Stimulated activated naive CD4-positive, alpha-beta T cell treated with Interleukin-2 at 50 U/mL for 16 hours (primary cell): Measurements from ENCODE around the gene NDRG2.

Experiments used
- DNase-seq: peaks from one replicate; lab custom pipeline; 2025; lab: John Stamatoyannopoulos, UW

The NDRG2 gene

GRCh38 chr14:21024585-21025370, at the start of gene NDRG2:
TSS of gene NDRG2 (minus strand) at chr14:21025061. CDS start at chr14:21023315, 1,746 bp downstream.
- peak; percentile 68 for DNase-seq

DNA sequence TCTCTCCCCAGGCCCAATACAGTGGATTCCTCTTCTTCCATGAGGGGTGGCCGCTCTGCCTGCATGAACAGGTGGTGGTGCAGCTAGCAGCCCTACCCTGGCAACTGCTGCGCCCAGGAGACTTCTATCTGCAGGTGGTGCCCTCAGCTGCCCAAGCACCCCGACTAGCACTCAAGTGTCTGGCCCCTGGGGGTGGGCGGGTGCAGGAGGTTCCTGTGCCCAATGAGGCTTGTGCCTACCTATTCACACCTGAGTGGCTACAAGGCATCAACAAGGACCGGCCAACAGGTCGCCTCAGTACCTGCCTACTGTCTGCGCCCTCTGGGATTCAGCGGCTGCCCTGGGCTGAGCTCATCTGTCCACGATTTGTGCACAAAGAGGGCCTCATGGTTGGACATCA, 49.1 kb upstream of the NDRG2 start:
- no peak for DNase-seq

DNA sequence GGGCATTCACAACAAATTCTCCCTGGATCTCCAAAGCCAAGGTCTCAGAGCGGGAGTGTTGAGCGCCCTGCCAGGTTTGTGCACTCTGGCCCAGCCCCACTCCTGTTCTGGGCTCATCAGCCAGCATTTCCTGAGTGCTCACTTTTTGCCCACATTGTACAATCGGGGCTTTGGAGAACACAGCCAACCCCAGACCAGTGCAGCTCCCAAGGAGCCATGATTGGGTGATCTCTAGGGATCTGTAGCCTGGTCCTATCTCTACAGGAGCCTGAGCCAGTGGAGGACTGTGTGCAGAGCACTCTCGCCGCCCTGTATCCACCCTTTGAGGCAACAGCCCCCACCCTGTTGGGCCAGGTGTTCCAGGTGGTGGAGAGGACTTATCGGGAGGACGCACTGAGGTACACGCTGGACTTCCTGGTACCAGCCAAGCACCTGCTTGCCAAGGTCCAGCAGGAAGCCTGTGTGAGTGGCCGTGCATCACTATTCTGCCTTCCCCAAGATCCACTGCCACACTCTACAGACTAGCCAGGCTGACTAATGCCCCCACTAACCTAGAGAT, 48.0 kb upstream of the NDRG2 start:
- DNase-seq = no peak

DNA sequence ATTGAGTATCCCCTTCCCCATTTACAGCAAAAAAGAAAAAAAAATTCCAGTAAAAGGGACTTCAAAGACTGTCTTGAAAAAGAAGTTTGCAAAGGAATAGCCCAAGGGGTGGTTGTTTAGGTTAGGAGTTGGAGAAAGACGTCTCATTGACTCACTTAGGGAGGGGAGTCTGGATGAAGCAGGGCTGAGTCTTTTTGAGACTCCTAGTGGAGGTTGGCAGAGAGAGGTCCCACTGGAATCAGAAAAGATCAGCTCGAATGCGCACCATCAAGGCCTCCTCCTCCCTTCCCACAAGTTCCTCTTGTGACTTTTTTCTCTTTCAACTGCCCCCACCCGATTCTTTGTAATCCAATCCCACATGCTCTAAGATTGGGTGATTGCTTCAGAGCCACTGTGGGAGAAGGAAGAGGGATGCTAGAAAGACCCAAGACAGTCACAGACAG, 47.2 kb upstream of the NDRG2 start:
- no peak for DNase-seq

GRCh38 chr14:21071225-21072030, 46.6 kb upstream of the NDRG2 start:
- DNase-seq = peak; percentile 59

- no peak for DNase-seq
Measured at GRCh38 chr14:21070610-21071224, 45.9 kb upstream of the NDRG2 start.

- no peak for DNase-seq
Measured at GRCh38 chr14:21070083-21070609, 45.3 kb upstream of the NDRG2 start, which contains the start of gene ARHGEF40. TSS of gene ARHGEF40 (plus strand) at chr14:21070304. CDS start at chr14:21070397, 93 bp downstream.

GRCh38 chr14:21069388-21070082, 44.7 kb upstream of the NDRG2 start:
- no peak for DNase-seq

DNA sequence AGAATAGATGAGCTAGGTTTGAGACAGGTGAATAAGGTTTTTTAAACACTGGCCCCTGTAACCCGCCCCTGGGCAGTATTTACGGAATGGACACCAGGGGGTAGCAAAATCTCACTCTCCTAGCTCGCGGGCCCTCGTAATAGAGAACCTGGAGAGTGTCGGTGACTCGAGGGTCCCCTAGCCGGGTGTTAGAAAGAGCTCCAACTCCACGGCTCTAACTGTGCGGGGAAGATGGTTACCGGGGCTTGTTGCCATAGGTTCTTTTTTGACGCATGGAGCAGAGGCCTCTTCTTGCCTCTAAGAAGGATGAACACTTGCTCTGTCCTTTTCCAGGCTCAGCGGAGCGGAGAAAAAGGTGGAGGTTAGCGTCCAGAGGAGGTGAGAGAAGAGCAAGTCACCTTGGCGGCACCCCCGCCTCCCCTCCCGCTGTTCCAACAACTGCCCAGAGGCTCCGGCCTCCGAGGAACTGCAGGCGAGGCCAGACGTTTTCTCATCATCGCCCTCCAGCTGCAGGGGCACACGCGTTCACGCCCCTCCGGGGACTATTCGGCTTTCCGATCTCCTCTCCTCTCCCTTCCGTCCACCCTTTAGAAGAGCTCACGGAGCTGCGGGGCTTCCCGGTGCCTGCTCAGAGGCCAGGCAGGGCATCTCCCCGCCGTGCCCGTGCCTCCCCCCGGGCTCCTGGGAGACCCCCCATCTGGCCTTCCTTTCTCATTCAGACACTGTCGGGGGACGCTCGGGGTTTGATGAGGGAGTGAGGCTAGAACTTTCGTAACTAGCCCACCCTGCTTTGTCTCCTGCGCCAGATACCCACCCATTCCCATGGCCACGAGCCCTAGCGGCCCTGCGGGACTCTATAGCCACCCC, 43.9 kb upstream of the NDRG2 start:
- peak; percentile 22 for DNase-seq

- no peak for DNase-seq
Measured at GRCh38 chr14:21066882-21067502, 42.1 kb upstream of the NDRG2 start.

- DNase-seq = no peak
Measured at GRCh38 chr14:21063479-21063878, 38.6 kb upstream of the NDRG2 start.

- no peak for DNase-seq
Measured at GRCh38 chr14:21061347-21061668, 36.4 kb upstream of the NDRG2 start.

DNA sequence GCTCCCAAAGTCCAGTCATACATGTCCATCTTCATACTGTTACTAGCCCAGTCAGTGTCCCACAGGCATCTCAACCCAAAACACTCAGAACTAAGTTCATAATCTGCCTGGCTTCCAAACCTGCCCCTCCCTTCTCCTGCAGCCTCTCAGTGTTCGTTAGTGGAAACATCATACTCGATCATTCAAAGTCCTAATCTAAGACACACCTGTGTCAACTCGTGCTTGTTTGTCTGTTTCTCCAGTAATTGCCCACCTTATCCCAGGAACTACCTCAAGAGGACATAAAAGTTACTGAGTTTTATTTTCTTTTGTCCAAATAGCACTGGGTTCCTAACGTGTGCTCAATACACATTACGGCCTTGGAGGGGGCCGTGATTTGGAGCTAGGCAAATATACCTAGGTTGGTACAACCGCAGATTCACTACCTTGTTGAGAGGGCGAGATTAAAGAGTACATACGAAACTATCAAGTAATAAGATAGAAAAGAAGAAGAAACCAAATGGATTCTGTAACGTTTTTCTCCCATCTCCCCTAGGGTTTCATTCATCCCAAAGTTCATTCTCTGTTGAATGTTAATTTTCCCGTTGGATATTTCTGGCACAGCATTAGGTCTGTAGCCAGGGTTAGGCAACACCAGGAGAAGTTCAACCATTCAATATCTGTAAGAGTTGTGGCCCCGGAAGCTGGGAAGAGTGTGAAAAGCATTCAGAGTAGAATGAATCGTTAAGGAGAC, 35.9 kb upstream of the NDRG2 start:
- DNase-seq = no peak

- no peak for DNase-seq
Measured at GRCh38 chr14:21059842-21060613, 35.2 kb upstream of the NDRG2 start.

- no peak for DNase-seq
Measured at GRCh38 chr14:21058903-21059302, 34.0 kb upstream of the NDRG2 start.

DNA sequence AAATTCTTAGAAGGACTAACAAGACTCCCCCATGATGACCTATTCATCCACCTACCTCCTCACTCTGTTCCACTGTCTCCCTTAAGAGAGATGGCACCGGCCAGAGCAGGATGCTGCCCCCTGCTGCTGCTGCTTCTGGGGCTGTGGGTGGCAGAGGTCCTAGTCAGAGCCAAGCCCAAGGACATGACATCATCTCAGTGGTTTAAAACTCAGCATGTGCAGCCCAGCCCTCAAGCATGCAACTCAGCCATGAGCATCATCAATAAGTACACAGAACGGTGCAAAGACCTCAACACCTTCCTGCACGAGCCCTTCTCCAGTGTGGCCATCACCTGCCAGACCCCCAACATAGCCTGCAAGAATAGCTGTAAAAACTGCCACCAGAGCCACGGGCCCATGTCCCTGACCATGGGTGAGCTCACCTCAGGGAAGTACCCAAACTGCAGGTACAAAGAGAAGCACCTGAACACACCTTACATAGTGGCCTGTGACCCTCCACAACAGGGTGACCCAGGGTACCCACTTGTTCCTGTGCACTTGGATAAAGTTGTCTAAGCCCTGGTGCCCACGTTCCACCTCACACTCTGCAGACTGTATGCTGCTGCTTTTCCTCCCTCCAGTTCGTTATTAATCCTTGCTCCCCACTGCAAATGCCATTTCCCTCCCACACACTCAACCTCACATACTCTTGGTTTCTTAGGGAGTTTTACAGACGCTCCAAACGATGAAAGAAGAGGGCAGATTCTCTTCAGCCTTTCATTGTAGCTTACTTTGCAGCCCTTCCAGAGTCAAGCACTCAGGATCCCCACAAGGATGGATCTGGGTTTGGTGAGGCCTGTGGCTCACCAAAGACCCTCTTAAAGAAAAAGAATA, 33.2 kb upstream of the NDRG2 start, which contains the start of gene RNASE8:
RNASE8 (plus strand) TSS at position 20 of the 873 bp plus-strand sequence; CDS start at position 91, 71 bp downstream.
- no peak for DNase-seq

DNA sequence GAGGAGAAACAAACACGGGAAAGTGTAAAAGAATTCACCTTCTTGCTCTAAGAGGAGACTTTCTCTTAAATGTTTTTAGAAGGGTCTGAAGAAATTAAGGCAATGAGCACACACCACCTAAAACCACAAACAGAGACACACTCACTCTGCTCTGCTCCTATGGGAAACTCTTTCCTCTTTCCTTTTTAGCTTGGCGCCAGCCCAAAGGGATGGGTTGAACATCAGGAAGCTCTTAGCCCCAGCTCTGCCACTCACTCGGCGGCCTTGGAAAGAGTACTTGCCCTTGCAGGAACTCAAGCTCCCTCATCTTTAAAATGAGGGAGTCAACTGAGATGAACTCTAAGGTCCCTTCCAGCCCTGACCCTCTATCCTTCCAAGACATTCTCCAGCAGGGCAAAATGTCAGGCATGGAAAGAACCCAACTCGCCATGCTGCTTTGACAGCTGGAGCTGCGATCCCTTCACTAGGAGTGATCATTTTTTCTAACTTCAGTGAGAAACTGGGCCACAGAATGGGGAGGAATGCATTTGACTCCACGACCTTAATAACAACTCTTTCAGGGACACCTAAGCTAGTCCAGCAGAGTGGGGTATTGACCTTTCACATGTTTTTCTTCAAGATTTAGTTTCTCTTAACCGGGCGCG, 31.8 kb upstream of the NDRG2 start:
- DNase-seq = no peak
